ENCODE results near the gene ACAP3. TPM values are rescaled to one million over a fixed set of nuclear protein-coding genes. Genes with fewer than 3 reads are reported as not detected.

The ACAP3 gene
- total and polyA plus RNA-seq, 2 experiments from 2014 or later: 8.1 to 31.9 TPM

DNA sequence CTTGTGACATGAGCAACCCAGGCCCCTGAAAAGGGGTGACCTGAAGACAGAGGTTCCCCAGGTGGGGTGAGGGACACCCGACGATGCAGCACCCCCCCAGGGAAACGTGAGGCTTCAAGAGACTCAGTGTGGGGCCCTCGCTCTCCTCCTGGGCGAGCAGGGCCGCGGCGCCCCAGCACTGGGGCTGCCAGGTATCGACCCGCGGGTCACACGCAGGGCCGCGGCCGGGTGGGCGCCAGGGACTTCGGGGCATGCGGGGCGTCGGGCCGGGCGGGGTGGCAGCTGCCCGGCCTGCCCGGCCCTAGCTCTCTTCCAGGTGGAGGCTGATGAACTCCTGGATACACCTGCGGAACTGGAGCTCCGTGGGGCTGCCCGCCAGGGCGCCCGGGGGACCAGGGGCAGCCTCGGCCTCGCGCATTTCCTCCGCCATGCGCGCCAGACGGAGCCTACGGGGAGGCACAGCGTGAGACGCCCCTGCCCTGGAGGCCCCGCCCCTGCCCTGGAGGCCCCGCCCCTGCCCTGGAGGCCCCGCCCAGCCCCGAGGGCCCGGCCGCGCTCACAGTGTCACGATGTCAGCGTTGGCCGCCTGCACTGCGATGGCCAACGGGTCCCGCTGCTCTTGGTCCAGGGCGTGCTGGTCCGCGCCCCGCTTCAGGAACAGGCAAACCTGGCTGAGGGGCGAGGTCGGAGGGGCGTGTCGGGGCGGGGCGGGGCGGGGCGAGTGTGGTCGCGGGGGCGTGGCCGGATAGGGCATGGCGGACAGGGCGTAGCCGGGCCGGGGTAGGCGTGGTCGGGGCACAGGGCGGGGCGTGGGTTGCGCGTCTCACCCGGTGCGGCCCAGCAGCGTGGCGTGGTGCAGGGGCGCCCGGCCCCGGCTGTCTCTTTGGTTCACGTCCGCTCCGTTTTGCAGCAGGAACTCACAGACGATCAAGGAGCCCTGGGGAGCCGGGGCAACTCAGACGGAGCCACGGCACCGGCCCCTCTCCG lies 14.2 kb downstream of the ACAP3 start (continued):
- TF ChIP-seq, protein P1, sequence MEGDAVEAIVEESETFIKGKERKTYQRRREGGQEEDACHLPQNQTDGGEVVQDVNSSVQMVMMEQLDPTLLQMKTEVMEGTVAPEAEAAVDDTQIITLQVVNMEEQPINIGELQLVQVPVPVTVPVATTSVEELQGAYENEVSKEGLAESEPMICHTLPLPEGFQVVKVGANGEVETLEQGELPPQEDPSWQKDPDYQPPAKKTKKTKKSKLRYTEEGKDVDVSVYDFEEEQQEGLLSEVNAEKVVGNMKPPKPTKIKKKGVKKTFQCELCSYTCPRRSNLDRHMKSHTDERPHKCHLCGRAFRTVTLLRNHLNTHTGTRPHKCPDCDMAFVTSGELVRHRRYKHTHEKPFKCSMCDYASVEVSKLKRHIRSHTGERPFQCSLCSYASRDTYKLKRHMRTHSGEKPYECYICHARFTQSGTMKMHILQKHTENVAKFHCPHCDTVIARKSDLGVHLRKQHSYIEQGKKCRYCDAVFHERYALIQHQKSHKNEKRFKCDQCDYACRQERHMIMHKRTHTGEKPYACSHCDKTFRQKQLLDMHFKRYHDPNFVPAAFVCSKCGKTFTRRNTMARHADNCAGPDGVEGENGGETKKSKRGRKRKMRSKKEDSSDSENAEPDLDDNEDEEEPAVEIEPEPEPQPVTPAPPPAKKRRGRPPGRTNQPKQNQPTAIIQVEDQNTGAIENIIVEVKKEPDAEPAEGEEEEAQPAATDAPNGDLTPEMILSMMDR (conservative IDR thresholded peaks at IDR 0.05; ENCODE audit: low read depth in 2 of 2): no peak
- no peak for TF ChIP-seq EZH2 (IDR thresholded peaks at IDR 0.05; ENCODE audit: low read depth, unreplicated experiment)
- TF ChIP-seq POLR2AphosphoS5 (IDR thresholded peaks at IDR 0.05; ENCODE audit: low read depth): 0 out of 2 replicates have a peak, but pooled peaks have one; percentile 26
- TF ChIP-seq CREB1 (CRISPR knock-in tag; IDR thresholded peaks at IDR 0.05; ENCODE audit: low read depth): no peak
- TF ChIP-seq JUNB (IDR thresholded peaks at IDR 0.05; ENCODE audit: unreplicated experiment): no peak
- peak; percentile 65 for TF ChIP-seq STAT1 (IDR thresholded peaks at IDR 0.05; ENCODE audit: unreplicated experiment)
- TF ChIP-seq ZNF331 (CRISPR knock-in tag; IDR thresholded peaks at IDR 0.05; ENCODE audit: low read depth): no peak
- TF ChIP-seq ZNF114 (CRISPR knock-in tag; IDR thresholded peaks at IDR 0.05): no peak
- TF ChIP-seq EZH2phosphoT487 (IDR thresholded peaks at IDR 0.05; ENCODE audit: unreplicated experiment): no peak

DNA sequence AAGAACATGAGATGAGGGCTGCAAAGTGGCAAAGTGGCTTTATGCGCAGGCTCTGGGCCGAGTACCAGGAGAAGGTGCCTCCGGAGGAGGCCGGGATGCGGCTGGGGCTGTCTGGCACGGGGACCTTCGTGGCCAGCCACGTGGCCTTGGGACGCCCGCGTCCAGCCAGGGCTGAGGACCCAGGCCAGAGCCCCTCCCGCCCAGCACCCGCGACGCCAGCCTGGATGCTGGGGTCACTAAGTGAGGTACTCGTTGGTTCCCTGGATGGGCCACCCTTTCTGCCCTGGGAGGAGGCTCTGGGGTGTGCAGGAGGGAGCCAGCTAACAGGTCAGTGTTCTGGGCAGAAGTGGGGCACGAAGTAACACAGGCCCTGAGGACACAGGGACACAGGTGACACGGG lies 14.9 kb downstream of the ACAP3 start:
- Histone ChIP-seq H3K4me3 (no peak overlapping the region), H3K79me2 (replicated peaks; ENCODE audit: insufficient read depth) (no peaks in the 10 kb centered on the region), H3K36me3 (ENCODE audit: insufficient read depth) (no peaks in the 10 kb centered on the region), H3K4me2 (no peak overlapping the region), H3K4me1 (ENCODE audit: insufficient read depth) (no peaks in the 10 kb centered on the region), H3F3A (replicated peaks; ENCODE audit: low read depth) (0 out of 2 replicates have a peak, but pooled peaks cover 9% of the 10 kb centered on the region), H2AFZ (no peak overlapping the region), H3K27ac (ENCODE audit: low read depth) (no peak overlapping the region), H3K27me3 (ENCODE audit: insufficient read depth) (no peaks in the 10 kb centered on the region), H4K20me1 (replicated peaks; ENCODE audit: insufficient read depth) (no peaks in the 10 kb centered on the region), H3K9me2 (ENCODE audit: insufficient read depth) (no peaks in the 10 kb centered on the region)
- Mint-ChIP-seq H3K27ac (no peak overlapping the region), H3K4me3 (no peak overlapping the region), H3K27me3 (ENCODE audit: insufficient read depth, low read depth, poor library complexity) (peaks cover 11% of the 10 kb centered on the region), H3K9me3 (peaks cover 3% of the 10 kb centered on the region; the same call in 2 of the 3 replicates), H3K36me3 (ENCODE audit: low read depth) (no peaks in the 10 kb centered on the region), H3K4me1 (peaks cover 4% of the 10 kb centered on the region; the same call in 1 of the 3 replicates)
- DNase-seq (ENCODE audit: low spot score) (no peak), ATAC-seq (no peak)
- TF ChIP-seq NANOG (IDR thresholded peaks at IDR 0.05; ENCODE audit: borderline replicate concordance) (no peak), STAT1 (IDR thresholded peaks at IDR 0.05; ENCODE audit: unreplicated experiment) (no peak), EZH2 (IDR thresholded peaks at IDR 0.05; ENCODE audit: low read depth, unreplicated experiment) (no peak), CREB1 (CRISPR knock-in tag; IDR thresholded peaks at IDR 0.05; ENCODE audit: low read depth) (no peak), POLR2AphosphoS5 (IDR thresholded peaks at IDR 0.05; ENCODE audit: low read depth) (no peak), EZH2phosphoT487 (IDR thresholded peaks at IDR 0.05; ENCODE audit: unreplicated experiment) (no peak), JUNB (IDR thresholded peaks at IDR 0.05; ENCODE audit: unreplicated experiment) (no peak), ZNF331 (CRISPR knock-in tag; IDR thresholded peaks at IDR 0.05; ENCODE audit: low read depth) (no peak), ZNF114 (CRISPR knock-in tag; IDR thresholded peaks at IDR 0.05) (no peak)
- TF ChIP-seq, protein P2, sequence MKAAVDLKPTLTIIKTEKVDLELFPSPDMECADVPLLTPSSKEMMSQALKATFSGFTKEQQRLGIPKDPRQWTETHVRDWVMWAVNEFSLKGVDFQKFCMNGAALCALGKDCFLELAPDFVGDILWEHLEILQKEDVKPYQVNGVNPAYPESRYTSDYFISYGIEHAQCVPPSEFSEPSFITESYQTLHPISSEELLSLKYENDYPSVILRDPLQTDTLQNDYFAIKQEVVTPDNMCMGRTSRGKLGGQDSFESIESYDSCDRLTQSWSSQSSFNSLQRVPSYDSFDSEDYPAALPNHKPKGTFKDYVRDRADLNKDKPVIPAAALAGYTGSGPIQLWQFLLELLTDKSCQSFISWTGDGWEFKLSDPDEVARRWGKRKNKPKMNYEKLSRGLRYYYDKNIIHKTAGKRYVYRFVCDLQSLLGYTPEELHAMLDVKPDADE (IDR thresholded peaks at IDR 0.05): no peak
- TF ChIP-seq, protein P3, sequence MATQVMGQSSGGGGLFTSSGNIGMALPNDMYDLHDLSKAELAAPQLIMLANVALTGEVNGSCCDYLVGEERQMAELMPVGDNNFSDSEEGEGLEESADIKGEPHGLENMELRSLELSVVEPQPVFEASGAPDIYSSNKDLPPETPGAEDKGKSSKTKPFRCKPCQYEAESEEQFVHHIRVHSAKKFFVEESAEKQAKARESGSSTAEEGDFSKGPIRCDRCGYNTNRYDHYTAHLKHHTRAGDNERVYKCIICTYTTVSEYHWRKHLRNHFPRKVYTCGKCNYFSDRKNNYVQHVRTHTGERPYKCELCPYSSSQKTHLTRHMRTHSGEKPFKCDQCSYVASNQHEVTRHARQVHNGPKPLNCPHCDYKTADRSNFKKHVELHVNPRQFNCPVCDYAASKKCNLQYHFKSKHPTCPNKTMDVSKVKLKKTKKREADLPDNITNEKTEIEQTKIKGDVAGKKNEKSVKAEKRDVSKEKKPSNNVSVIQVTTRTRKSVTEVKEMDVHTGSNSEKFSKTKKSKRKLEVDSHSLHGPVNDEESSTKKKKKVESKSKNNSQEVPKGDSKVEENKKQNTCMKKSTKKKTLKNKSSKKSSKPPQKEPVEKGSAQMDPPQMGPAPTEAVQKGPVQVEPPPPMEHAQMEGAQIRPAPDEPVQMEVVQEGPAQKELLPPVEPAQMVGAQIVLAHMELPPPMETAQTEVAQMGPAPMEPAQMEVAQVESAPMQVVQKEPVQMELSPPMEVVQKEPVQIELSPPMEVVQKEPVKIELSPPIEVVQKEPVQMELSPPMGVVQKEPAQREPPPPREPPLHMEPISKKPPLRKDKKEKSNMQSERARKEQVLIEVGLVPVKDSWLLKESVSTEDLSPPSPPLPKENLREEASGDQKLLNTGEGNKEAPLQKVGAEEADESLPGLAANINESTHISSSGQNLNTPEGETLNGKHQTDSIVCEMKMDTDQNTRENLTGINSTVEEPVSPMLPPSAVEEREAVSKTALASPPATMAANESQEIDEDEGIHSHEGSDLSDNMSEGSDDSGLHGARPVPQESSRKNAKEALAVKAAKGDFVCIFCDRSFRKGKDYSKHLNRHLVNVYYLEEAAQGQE (IDR thresholded peaks at IDR 0.05; ENCODE audit: unreplicated experiment): no peak

Measured in GM23338 (cell line).